H1 (cell line): Measurements from ENCODE around the gene BCAR3. TPM values are rescaled to one million over a fixed set of nuclear protein-coding genes. Genes with fewer than 3 reads are reported as not detected.

Experiments used
- EZH2 ChIP-seq: fragments of 200-600 bp; sonication (generic); IDR thresholded peaks from 2 replicates; pipeline ENCODE4 v1.7.1; 2012; ENCODE audit warnings: low read depth, mild to moderate bottlenecking, moderate library complexity, low read length, inconsistent platforms; ENCODE audit not compliant: severe bottlenecking
- POLR2A ChIP-seq, 2 experiments: IDR thresholded peaks; 1 replicate in 1 of 2; 2 replicates in 1 of 2; pipeline ENCODE4 v1.6.1; 2011; ENCODE audit warnings: low read depth in 2 of 2, low read length in 2 of 2, mild to moderate bottlenecking in 2 of 2; ENCODE audit errors: control extremely low read depth in 1 of 2
- SP1 ChIP-seq: IDR thresholded peaks from 2 replicates; pipeline ENCODE4 v1.6.1; 2011; ENCODE audit warnings: low read depth, low read length
- TBP ChIP-seq: IDR thresholded peaks from 2 replicates; pipeline ENCODE4 v1.6.1; 2011; ENCODE audit warnings: low read depth, low read length, improper control_type of control experiment
- polyA plus RNA-seq, 7 experiments: library from polyadenylated mRNA; depleted of rRNA in 3 of 7; stranded (reverse) in 5 of 7; unstranded in 2 of 7; fragments of >200 nt in 5 of 7; fragments of 200-250 nt in 2 of 7; gene quantifications; 1 replicate in 5 of 7; 2 replicates in 1 of 7; 4 replicates in 1 of 7; pipeline versions ENCODE4 v1.2.1 to v1.2.3, GENCODE V29; 2011 to 2013; ENCODE audit warnings: missing spikeins in 2 of 7, mixed read lengths in 2 of 7
- total RNA-seq: library from RNA; stranded (reverse); fragmentation: NEBNext Ultra II Directional; extraction: Animal tissue kit (Norgen Biotek cat#: 25700); gene quantifications from 2 replicates; pipeline ENCODE4 v1.2.1, GENCODE V29; 2021

The BCAR3 gene
- total and polyA plus RNA-seq, 2 of the 8 experiments (the other 6 are each of a cell fraction or from before 2014, with no cell fraction given): 5.6 to 9.2 TPM

- TF ChIP-seq TBP: no peak
- no peak for TF ChIP-seq EZH2
- TF ChIP-seq SP1: no peak
- no peak for TF ChIP-seq POLR2A (IDR thresholded peaks at IDR 0.05; ENCODE audit: control extremely low read depth in 1 of 2, low read depth in 2 of 2, low read length in 2 of 2)
Measured at GRCh38 chr1:93723733-93724270, 42.2 kb upstream of the BCAR3 start (continued).
